CD14-positive monocyte (primary cell): ENCODE measurements around the gene FAM107B. TPM values are rescaled to one million over a fixed set of nuclear protein-coding genes. Genes with fewer than 3 reads are reported as not detected.

Source experiments
- DNase-seq, 3 donors: peaks; one replicate each; pipeline ENCODE4 v3.0.0-alpha.2; 2011 to 2022
- H2AFZ ChIP-seq: 2 replicates; pipeline ENCODE4 v1.6.0; 2012; ENCODE audit warnings: mild to moderate bottlenecking, low read depth, low read length, inconsistent platforms; ENCODE audit not compliant: insufficient read depth, poor library complexity, severe bottlenecking
- H3K27ac ChIP-seq, 2 donors: 1 replicate in 1 of 2; 2 replicates in 1 of 2; pipeline ENCODE4 v1.5.1; 2012 to 2013; ENCODE audit warnings: low read length in 2 of 2, control low read depth in 1 of 2, inconsistent platforms in 1 of 2, low read depth in 1 of 2, mild to moderate bottlenecking in 1 of 2
- H3K27me3 ChIP-seq, 2 donors: one replicate each; pipeline versions ENCODE4 v1.6.0 to v1.6.1; 2011 to 2013; ENCODE audit warnings: low read length in 2 of 2; ENCODE audit not compliant: control insufficient read depth in 2 of 2, insufficient read depth in 2 of 2
- H3K36me3 ChIP-seq, 2 donors: replicated peaks in 1 of 2; 1 replicate in 1 of 2; 2 replicates in 1 of 2; pipeline versions ENCODE4 v1.5.1 to v1.6.1; 2012 to 2013; ENCODE audit warnings: low read length in 2 of 2, control low read depth in 1 of 2, inconsistent platforms in 1 of 2, mild to moderate bottlenecking in 1 of 2; ENCODE audit not compliant: insufficient read depth in 2 of 2, control insufficient read depth in 1 of 2
- H3K4me1 ChIP-seq, 2 donors: 1 replicate in 1 of 2; 2 replicates in 1 of 2; pipeline versions ENCODE4 v1.5.1 to v1.6.1; 2012 to 2013; ENCODE audit warnings: low read length in 2 of 2, control low read depth in 1 of 2, inconsistent platforms in 1 of 2, mild to moderate bottlenecking in 1 of 2, moderate library complexity in 1 of 2; ENCODE audit not compliant: insufficient read depth in 2 of 2, control insufficient read depth in 1 of 2
- H3K4me2 ChIP-seq: replicated peaks from 2 replicates; pipeline ENCODE3; 2012; ENCODE audit warnings: low read length, moderate library complexity, mild to moderate bottlenecking; ENCODE audit not compliant: poor library complexity, severe bottlenecking; ENCODE audit errors: extremely low read depth
- H3K4me3 ChIP-seq, 3 experiments: fragments of 200-600 bp in 1 of 3; sonication (generic) in 1 of 3; replicated peaks in 1 of 3; 1 replicate in 2 of 3; 2 replicates in 1 of 3; pipeline ENCODE4 v1.5.1; 2011 to 2013; ENCODE audit warnings: low read length in 3 of 3, mild to moderate bottlenecking in 3 of 3, control low read depth in 2 of 3, low read depth in 2 of 3, inconsistent platforms in 1 of 3, moderate library complexity in 1 of 3
- H3K79me2 ChIP-seq: 2 replicates; pipeline ENCODE4 v1.6.0; 2012; ENCODE audit warnings: mild to moderate bottlenecking, control low read depth, inconsistent platforms, low read length, moderate library complexity; ENCODE audit not compliant: insufficient read depth
- H3K9ac ChIP-seq: 2 replicates; pipeline ENCODE4 v1.6.0; 2017; ENCODE audit warnings: low read length, mild to moderate bottlenecking; ENCODE audit not compliant: insufficient read depth, poor library complexity, severe bottlenecking
- H3K9me3 ChIP-seq, 2 donors: replicated peaks in 1 of 2; 1 replicate in 1 of 2; 2 replicates in 1 of 2; pipeline versions ENCODE4 v1.5.1 to v1.6.1; 2012 to 2013; ENCODE audit warnings: low read length in 2 of 2, control low read depth in 1 of 2; ENCODE audit not compliant: control insufficient read depth in 1 of 2, insufficient read depth in 1 of 2
- H4K20me1 ChIP-seq: 2 replicates; pipeline ENCODE4 v1.6.0; 2012; ENCODE audit warnings: mild to moderate bottlenecking, low read length, control low read depth, moderate library complexity; ENCODE audit not compliant: insufficient read depth
- H3K27ac Mint-ChIP-seq, 7 donors: one replicate each; pipeline ENCODE4 v1.8.0; 2020; ENCODE audit warnings: mild to moderate bottlenecking in 7 of 7, mixed read lengths in 7 of 7, moderate library complexity in 6 of 7, inconsistent platforms in 2 of 7
- H3K27me3 Mint-ChIP-seq, 3 donors: one replicate each; pipeline ENCODE4 v1.8.0; 2021 to 2022; ENCODE audit warnings: low read depth in 3 of 3, mild to moderate bottlenecking in 3 of 3, mixed read lengths in 3 of 3, moderate library complexity in 3 of 3, inconsistent platforms in 1 of 3
- H3K36me3 Mint-ChIP-seq, 2 donors: one replicate each; pipeline ENCODE4 v1.8.0; 2020; ENCODE audit warnings: mixed read lengths in 2 of 2, inconsistent platforms in 1 of 2, mild to moderate bottlenecking in 1 of 2
- H3K4me1 Mint-ChIP-seq: one replicate; pipeline ENCODE4 v1.8.0; 2020; ENCODE audit warnings: mild to moderate bottlenecking, mixed read lengths
- H3K4me3 Mint-ChIP-seq, 2 donors: one replicate each; pipeline ENCODE4 v1.8.0; 2020; ENCODE audit warnings: mild to moderate bottlenecking in 2 of 2, mixed read lengths in 2 of 2, moderate library complexity in 1 of 2
- H3K9me3 Mint-ChIP-seq, 7 donors: one replicate each; pipeline ENCODE4 v1.8.0; 2020 to 2022; ENCODE audit warnings: mixed read lengths in 7 of 7, mild to moderate bottlenecking in 6 of 7, moderate library complexity in 6 of 7, inconsistent platforms in 2 of 7
- WGBS: methylation state at CpG from one replicate; pipeline ENCODE4 v1.1.5; 2013; ENCODE audit warnings: missing lambda C conversion rate; ENCODE audit not compliant: insufficient coverage; 5-methylcytosine and 5-hydroxymethylcytosine counted together
- intact Hi-C, 2 donors: fragments of 100-400 bp; cut with micrococcal nuclease; formaldehyde crosslinking; loops; one replicate each; pipeline versions ENCODE4 v1.15.0 to v1.15.1; 2023
- polyA plus RNA-seq, 3 donors: library from polyadenylated mRNA; depleted of rRNA in 1 of 3; unstranded in 2 of 3; stranded (reverse) in 1 of 3; fragments of 300-500 nt in 2 of 3; fragments of >200 nt in 1 of 3; fragmentation: Illumina TruSeq in 2 of 3; gene quantifications; 1 replicate in 2 of 3; 2 replicates in 1 of 3; pipeline ENCODE4 v1.2.3, GENCODE V29; 2012 to 2021
- TF ChIP-seq, protein P1 (sequence below): fragments of 200-600 bp; IDR thresholded peaks from one replicate; pipeline ENCODE4 v1.8.0; 2022; ENCODE audit warnings: antibody characterized with exemption, mild to moderate bottlenecking

FAM107B gene
- polyA plus RNA-seq, 3 donors: 27.2 to 68.5 (median 28.4) TPM

DNA sequence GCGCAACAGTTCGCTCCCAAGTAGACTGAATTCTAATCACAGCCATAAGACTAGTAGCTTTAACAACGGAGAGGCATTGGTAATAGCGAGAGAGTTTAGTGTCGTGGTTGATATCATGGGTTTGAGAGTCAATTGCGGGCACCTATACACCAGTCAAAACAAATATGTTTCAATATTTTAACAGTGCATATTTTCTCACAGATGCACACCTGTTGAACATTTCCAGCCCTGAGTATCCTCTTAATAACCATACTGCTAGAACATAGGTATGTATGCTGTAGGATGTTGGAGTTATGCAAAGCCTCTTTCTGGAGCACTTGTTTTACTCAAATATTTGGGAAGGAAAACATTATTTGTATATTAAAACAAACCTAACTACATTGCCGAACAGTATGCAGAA lies 92.9 kb downstream of the FAM107B start:
- no peak overlapping the region for H2AFZ ChIP-seq
- no peaks in the 10 kb centered on the region for H3K36me3 ChIP-seq
- H3K4me1 Mint-ChIP-seq: peaks cover 12% of the 10 kb centered on the region
- no peak overlapping the region for H3K27ac Mint-ChIP-seq
- no CpG with 5 or more reads among the region's 7 CpGs for WGBS
- H3K4me3 ChIP-seq: no peak overlapping the region
- H3K27ac ChIP-seq: no peak overlapping the region
- DNase-seq: no peak
- peaks cover 0 to 8% of the 10 kb centered on the region in 2 donors for H3K4me1 ChIP-seq
- no peak overlapping the region for H3K9ac ChIP-seq
- peaks cover 0 to 8% (median 0%) of the 10 kb centered on the region in 3 donors for H3K27me3 Mint-ChIP-seq
- peaks cover 0 to 3% of the 10 kb centered on the region in 2 donors for H3K9me3 ChIP-seq
- H4K20me1 ChIP-seq: no peaks in the 10 kb centered on the region
- H3K27me3 ChIP-seq: no peaks in the 10 kb centered on the region
- no peaks in the 10 kb centered on the region for H3K36me3 Mint-ChIP-seq
- no peak overlapping the region for H3K4me3 Mint-ChIP-seq
- H3K9me3 Mint-ChIP-seq: peaks cover 0 to 12% (median 0%) of the 10 kb centered on the region in 7 donors
- intact Hi-C loops: no loop called here
- no peaks in the 10 kb centered on the region for H3K79me2 ChIP-seq
- TF ChIP-seq, protein P1, sequence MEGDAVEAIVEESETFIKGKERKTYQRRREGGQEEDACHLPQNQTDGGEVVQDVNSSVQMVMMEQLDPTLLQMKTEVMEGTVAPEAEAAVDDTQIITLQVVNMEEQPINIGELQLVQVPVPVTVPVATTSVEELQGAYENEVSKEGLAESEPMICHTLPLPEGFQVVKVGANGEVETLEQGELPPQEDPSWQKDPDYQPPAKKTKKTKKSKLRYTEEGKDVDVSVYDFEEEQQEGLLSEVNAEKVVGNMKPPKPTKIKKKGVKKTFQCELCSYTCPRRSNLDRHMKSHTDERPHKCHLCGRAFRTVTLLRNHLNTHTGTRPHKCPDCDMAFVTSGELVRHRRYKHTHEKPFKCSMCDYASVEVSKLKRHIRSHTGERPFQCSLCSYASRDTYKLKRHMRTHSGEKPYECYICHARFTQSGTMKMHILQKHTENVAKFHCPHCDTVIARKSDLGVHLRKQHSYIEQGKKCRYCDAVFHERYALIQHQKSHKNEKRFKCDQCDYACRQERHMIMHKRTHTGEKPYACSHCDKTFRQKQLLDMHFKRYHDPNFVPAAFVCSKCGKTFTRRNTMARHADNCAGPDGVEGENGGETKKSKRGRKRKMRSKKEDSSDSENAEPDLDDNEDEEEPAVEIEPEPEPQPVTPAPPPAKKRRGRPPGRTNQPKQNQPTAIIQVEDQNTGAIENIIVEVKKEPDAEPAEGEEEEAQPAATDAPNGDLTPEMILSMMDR: no peak
- H3K4me2 ChIP-seq: no peak overlapping the region

DNA sequence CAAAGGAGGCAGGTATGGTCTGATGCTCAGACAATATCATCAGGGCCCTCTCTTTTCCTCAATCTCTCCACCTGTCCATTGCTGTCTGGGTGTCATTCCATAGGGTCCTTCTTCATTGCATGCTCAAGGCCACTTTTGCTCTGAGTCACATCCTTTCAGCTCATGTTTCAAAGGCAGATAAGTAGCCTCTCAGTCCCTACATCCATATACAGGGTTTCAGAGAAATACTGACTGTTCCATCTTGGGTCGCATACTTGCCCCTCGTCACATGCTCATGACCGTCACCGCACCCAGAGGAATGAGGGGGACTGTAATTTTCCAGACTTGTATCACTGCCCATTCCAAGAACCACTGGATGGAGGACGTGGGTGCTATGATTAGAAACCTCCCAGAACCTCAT lies 93.4 kb downstream of the FAM107B start:
- TF ChIP-seq, protein P1: no peak
- Histone ChIP-seq H3K27ac (no peak overlapping the region), H2AFZ (no peak overlapping the region), H3K4me1 (peaks cover 0 to 8% of the 10 kb centered on the region in 2 donors), H3K27me3 (no peaks in the 10 kb centered on the region), H3K9me3 (peaks cover 0 to 3% of the 10 kb centered on the region in 2 donors), H3K4me3 (no peak overlapping the region), H3K79me2 (no peaks in the 10 kb centered on the region), H3K4me2 (no peak overlapping the region), H3K36me3 (no peaks in the 10 kb centered on the region), H4K20me1 (no peaks in the 10 kb centered on the region), H3K9ac (no peak overlapping the region)
- WGBS: no CpG with 5 or more reads among the region's 5 CpGs
- Mint-ChIP-seq H3K36me3 (no peaks in the 10 kb centered on the region), H3K4me3 (no peak overlapping the region), H3K9me3 (peaks cover 0 to 12% (median 0%) of the 10 kb centered on the region in 7 donors), H3K27me3 (peaks cover 0 to 8% (median 0%) of the 10 kb centered on the region in 3 donors), H3K4me1 (peaks cover 12% of the 10 kb centered on the region), H3K27ac (peak overlapping the region in 1 of 7 donors; percentile 25)
- no peak for DNase-seq
- intact Hi-C loops: no loop called here
